HFFc6 (cell line): ENCODE results near the gene GNB3. TPM values are rescaled to one million over a fixed set of nuclear protein-coding genes. Genes with fewer than 3 reads are reported as not detected.
A peak's percentile ranks its signal among the peaks of the same experiment; 100 is the strongest.

Experiments
- DNase-seq: peaks from one replicate; pipeline ENCODE4 v3.0.0-alpha.2; 2018
- H3K27ac Mint-ChIP-seq: 2 replicates; pipeline ENCODE4 v1.8.0; 2020; ENCODE audit warnings: mild to moderate bottlenecking, mixed read lengths
- H3K27me3 Mint-ChIP-seq: 2 replicates; pipeline ENCODE4 v1.8.0; 2021; ENCODE audit warnings: mild to moderate bottlenecking, moderate library complexity, mixed read lengths; ENCODE audit not compliant: insufficient read depth
- H3K36me3 Mint-ChIP-seq: 2 replicates; pipeline ENCODE4 v1.8.0; 2021; ENCODE audit warnings: low read depth, mixed read lengths
- H3K4me1 Mint-ChIP-seq: 2 replicates; pipeline ENCODE4 v1.8.0; 2020; ENCODE audit warnings: low read depth, mixed read lengths
- H3K4me3 Mint-ChIP-seq: 2 replicates; pipeline ENCODE4 v1.8.0; 2020; ENCODE audit warnings: mild to moderate bottlenecking, moderate library complexity, mixed read lengths
- H3K9me3 Mint-ChIP-seq: 2 replicates; pipeline ENCODE4 v1.8.0; 2020; ENCODE audit warnings: mild to moderate bottlenecking, mixed read lengths
- CTCF ChIP-seq: fragments of 200-600 bp; sonication (generic); IDR thresholded peaks from 2 replicates; pipeline ENCODE4 v1.5.0; 2021; ENCODE audit warnings: antibody characterized with exemption, mild to moderate bottlenecking
- total RNA-seq, 6 experiments: library from RNA; stranded (reverse); fragmentation: NEBNext Ultra II Directional; extraction: Animal tissue kit (Norgen Biotek cat#: 25700); gene quantifications; 2 replicates in 1 of 6; 3 replicates in 5 of 6; pipeline ENCODE4 v1.2.3, GENCODE V29; 2021

GNB3 gene
- total RNA-seq, 6 experiments from 2014 or later, result 4.3 to 7.2 (median 6.3) TPM

- TF ChIP-seq CTCF, result no peak
- DNase-seq, result no peak
- Mint-ChIP-seq H3K36me3 (peaks cover 5% of the 10 kb centered on the region), H3K9me3 (no peaks in the 10 kb centered on the region), H3K4me1 (peaks cover 43% of the 10 kb centered on the region), H3K4me3 (no peak overlapping the region), H3K27me3 (peaks cover 50% of the 10 kb centered on the region), H3K27ac (no peak overlapping the region)
These were observed 20.6 kb upstream of the GNB3 start for GRCh38 chr12:6820166-6820565.

- H3K27ac Mint-ChIP-seq, result peak within 1 kb of the TSS; percentile 19; the same call in 1 of the 2 replicates
- no peak for TF ChIP-seq CTCF
- no peaks in the 10 kb centered on the region for H3K9me3 Mint-ChIP-seq
- peaks cover 45% of the 10 kb centered on the region for H3K27me3 Mint-ChIP-seq
- no peak for DNase-seq
- H3K36me3 Mint-ChIP-seq, result peaks cover 8% of the 10 kb centered on the region
- peak within 1 kb of the TSS; percentile 80 for H3K4me3 Mint-ChIP-seq
- peaks cover 48% of the 10 kb centered on the region for H3K4me1 Mint-ChIP-seq
These were observed 18.9 kb upstream of the GNB3 start, which contains the start of gene GPR162 for GRCh38 chr12:6821591-6822425. GPR162 (plus strand) TSS chr12:6821821; CDS start chr12:6823899, 2,078 bp downstream.

- no peak for DNase-seq
- Mint-ChIP-seq H3K4me3 (peak overlapping the region; percentile 80; the same call in 1 of the 2 replicates), H3K36me3 (peaks cover 8% of the 10 kb centered on the region), H3K4me1 (peaks cover 55% of the 10 kb centered on the region), H3K27ac (no peak overlapping the region), H3K27me3 (peaks cover 40% of the 10 kb centered on the region), H3K9me3 (no peaks in the 10 kb centered on the region)
- no peak for TF ChIP-seq CTCF
These were observed 18.1 kb upstream of the GNB3 start for GRCh38 chr12:6822426-6823135.

DNA sequence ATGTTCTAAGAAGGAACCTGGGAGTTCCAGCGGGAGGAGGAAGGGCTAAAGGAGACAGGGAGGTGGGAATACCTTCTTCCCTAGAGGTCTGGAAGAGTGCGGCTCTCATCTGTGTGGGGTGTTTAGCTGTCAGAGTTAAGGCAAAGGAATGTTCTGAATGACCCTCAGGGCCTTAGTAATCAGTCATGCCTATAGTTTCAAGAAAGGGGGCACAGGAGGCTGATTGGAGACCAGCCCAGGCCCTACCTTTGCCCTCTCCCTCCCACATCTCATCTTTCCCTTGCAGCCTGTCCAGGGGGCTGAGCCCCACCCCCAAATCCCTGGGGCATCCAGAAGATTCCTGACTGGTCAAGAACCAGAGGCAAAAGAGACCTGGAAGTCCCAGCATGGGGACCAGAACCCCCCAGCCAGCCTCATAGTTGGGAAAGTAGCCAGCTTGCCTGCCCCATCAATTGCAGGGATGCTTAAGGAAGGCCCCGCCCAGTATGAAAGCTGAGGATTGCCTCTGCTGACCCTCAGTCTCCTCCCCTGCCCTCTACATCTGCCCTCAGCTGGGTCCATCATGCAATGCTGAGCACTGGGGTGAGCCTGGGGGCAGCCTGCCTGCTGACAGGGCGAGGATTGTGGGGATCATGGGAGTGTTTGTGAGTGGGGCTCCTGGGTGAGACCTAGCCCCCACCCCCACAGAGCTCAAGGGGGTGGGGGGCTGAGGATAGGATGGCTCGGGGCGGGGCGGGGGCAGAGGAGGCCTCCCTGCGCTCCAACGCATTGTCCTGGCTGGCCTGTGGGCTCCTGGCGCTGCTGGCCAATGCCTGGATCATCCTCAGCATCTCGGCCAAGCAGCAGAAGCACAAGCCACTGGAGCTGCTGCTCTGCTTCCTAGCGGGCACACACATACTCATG is 17.3 kb upstream of the GNB3 start:
- peaks cover 8% of the 10 kb centered on the region for H3K36me3 Mint-ChIP-seq
- H3K4me3 Mint-ChIP-seq, result no peak overlapping the region
- no peak for TF ChIP-seq CTCF
- DNase-seq, result no peak
- peaks cover 63% of the 10 kb centered on the region for H3K4me1 Mint-ChIP-seq
- no peaks in the 10 kb centered on the region for H3K9me3 Mint-ChIP-seq
- peaks cover 33% of the 10 kb centered on the region for H3K27me3 Mint-ChIP-seq
- H3K27ac Mint-ChIP-seq, result no peak overlapping the region
